ENCODE measurements around the gene ABHD12.

Gene ABHD12

GRCh38 chr20:25389401-25389857 is 1.2 kb downstream of the ABHD12 start:
- no peak for DNase-seq (ENCODE audit: low read depth)
- H3K4me3 ChIP-seq (ENCODE audit: low read depth, low read length) = peak overlapping the region; percentile 74
- TF ChIP-seq, protein P1, sequence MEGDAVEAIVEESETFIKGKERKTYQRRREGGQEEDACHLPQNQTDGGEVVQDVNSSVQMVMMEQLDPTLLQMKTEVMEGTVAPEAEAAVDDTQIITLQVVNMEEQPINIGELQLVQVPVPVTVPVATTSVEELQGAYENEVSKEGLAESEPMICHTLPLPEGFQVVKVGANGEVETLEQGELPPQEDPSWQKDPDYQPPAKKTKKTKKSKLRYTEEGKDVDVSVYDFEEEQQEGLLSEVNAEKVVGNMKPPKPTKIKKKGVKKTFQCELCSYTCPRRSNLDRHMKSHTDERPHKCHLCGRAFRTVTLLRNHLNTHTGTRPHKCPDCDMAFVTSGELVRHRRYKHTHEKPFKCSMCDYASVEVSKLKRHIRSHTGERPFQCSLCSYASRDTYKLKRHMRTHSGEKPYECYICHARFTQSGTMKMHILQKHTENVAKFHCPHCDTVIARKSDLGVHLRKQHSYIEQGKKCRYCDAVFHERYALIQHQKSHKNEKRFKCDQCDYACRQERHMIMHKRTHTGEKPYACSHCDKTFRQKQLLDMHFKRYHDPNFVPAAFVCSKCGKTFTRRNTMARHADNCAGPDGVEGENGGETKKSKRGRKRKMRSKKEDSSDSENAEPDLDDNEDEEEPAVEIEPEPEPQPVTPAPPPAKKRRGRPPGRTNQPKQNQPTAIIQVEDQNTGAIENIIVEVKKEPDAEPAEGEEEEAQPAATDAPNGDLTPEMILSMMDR (IDR thresholded peaks at IDR 0.05; ENCODE audit: control insufficient read depth, extremely low read depth, insufficient read depth) = no peak

DNA sequence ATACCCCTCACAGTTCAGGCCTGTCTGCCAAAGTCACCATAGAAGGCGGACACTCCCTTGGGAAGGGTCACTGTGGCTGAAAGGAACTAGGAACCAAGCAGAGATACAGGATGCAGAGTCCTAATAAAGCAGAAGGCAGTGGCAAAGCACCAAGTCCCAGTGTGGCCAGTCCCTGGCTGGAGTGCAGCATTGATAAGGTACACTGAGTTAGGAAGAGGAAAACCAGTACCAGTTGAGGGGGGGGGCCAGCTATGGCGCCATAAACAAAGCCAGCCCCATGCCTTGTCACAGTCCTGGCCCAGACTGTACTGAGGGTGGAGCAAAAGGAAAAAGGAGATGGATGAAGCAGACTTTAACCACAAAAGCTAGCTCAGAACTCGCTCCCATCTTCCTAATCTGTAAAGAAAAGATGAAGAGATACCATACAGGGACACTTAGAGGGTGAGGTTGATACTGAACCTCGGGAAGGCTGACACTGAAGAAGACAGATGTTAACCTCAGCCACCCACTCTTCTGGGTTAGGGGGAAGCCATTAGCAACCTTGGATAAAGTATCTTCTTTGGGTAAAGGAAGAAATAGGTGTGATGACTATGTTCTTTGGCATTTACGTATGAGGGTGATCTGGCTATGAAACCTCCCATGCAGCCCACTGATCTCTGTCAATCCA is 7.8 kb downstream of the ABHD12 start:
- no peak for DNase-seq (ENCODE audit: low read depth)
- TF ChIP-seq, protein P1 (IDR thresholded peaks at IDR 0.05; ENCODE audit: control insufficient read depth, extremely low read depth, insufficient read depth) = no peak
- H3K4me3 ChIP-seq (ENCODE audit: low read depth, low read length) = no peak overlapping the region

DNA sequence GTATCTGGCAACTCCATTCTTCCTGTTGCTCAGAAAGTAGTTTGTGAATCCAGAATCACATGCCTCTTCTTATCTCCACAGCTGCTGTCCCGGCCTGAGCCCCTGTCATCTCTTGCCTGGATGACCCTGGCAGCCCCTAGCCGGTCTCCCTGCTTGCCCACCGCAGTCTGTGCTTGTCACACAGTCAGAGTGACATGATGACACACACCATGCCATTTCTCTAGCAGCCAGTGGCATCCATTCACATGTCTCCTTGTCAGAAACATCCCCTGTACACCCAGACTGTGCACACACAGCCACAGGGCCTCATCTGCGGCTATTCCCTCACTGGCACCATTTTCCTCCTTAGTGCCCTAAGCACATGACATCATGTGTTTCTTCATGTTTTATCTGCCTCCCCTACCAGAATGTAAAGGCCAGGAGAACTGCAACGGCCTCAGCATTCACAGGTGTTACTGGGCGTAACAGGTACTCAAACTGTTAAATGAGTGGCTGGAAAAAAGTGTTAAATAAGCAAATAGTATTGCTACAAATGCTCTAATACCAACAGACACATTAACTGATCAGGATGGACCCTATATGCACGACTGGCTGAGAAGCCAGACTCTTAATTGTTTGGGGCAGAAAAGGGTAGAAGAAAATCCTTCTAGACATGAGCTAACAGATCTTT is 9.6 kb downstream of the ABHD12 start:
- no peak for DNase-seq (ENCODE audit: low read depth)
- TF ChIP-seq, protein P1 (IDR thresholded peaks at IDR 0.05; ENCODE audit: control insufficient read depth, extremely low read depth, insufficient read depth) = no peak
- no peak overlapping the region for H3K4me3 ChIP-seq (ENCODE audit: low read depth, low read length)

- no peak for DNase-seq (ENCODE audit: low read depth)
- no peak overlapping the region for H3K4me3 ChIP-seq (ENCODE audit: low read depth, low read length)
- TF ChIP-seq, protein P1 (IDR thresholded peaks at IDR 0.05; ENCODE audit: control insufficient read depth, extremely low read depth, insufficient read depth) = no peak
Measured at GRCh38 chr20:25378884-25379733, 11.5 kb downstream of the ABHD12 start.

GRCh38 chr20:25378189-25378883 is 12.3 kb downstream of the ABHD12 start:
- no peak overlapping the region for H3K4me3 ChIP-seq (ENCODE audit: low read depth, low read length)
- DNase-seq (ENCODE audit: low read depth) = no peak
- TF ChIP-seq, protein P1 (IDR thresholded peaks at IDR 0.05; ENCODE audit: control insufficient read depth, extremely low read depth, insufficient read depth) = no peak

DNA sequence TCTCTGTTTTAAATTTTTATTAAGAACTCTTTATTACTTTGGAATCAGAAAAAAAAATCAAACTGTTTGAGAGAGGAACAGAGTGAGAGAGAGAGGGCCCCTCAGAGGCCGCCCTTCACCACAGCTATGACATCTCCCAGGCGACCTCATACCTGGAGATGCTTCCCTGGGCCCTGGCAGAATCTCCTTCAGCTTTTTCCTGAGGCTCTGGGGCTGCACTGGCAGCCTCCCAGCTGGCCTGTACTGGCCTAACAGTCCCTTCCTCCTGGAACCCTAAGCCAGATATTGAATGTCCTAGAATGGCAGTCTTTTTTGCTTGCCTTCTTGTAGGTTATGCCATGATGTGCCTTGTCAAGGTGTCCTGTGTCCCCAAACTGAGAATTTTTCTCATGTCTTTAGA is 13.7 kb downstream of the ABHD12 start:
- no peak for DNase-seq (ENCODE audit: low read depth)
- TF ChIP-seq, protein P1 (IDR thresholded peaks at IDR 0.05; ENCODE audit: control insufficient read depth, extremely low read depth, insufficient read depth) = no peak
- no peak overlapping the region for H3K4me3 ChIP-seq (ENCODE audit: low read depth, low read length)

Measured in LNCaP clone FGC (cell line).